Activated CD4-positive, CD25-positive, alpha-beta regulatory T cell (primary cell): ENCODE results near the gene GRAP.

Source experiments
- DNase-seq, 4 experiments: peaks; one replicate each; lab custom pipeline; 2025; lab: John Stamatoyannopoulos, UW

GRAP gene

DNA sequence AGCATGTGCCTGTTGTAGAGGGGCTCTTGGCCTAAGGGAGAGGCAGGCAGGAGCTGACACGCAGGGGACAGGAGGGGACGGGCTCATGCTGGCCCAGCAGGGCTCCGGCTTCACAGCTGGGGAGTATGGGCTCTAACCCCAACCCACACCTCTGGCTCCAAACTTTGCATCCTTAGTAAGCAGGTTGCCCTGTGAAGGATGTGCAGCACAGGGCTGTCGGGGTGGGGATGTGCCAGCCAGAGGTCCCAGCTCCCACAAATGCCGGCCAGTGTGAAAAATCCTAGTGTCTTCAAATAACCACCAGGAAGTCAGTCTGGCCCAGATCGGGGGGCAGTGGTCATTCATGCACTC lies 28.2 kb downstream of the GRAP start:
- DNase-seq: no peak

DNA sequence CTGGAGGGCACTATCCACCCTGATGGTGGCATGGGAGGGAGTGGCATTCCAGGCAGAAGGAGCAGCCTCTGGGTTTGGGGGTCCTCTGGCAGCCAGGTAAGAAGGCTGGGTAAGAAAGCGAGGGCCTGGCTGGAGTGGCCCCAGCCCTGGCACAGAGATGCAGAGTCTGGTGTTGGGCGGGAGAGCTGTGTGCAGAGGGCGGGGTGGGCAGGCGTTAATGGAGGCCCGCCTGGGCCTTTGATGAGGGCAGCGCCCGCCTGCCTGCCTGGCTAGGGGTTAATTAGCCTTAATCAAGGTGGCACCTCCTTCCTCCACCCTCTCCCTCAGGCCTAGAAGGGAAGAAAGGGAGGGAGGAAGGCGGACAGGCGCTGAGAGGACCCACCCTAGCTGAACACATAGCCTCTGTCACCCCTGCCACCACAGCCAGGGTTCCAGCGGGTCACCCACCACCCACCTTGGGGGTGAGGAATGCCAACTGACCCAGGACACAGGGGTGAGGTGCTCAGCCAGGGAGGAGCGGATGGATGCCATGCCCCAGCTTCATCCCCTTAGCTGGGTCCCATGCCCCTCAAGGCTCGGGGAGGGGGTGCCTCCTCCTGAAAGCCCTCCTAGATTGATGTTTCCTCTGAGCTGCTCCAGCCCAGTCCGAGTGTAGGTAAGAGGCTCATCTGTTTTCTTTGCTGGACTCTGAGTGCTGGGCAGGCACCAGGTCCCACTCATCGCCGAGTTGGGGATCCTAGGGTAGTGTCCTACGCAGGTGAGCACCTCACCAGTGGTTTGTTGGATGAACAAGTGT lies 28.8 kb downstream of the GRAP start:
- DNase-seq: no peak

DNA sequence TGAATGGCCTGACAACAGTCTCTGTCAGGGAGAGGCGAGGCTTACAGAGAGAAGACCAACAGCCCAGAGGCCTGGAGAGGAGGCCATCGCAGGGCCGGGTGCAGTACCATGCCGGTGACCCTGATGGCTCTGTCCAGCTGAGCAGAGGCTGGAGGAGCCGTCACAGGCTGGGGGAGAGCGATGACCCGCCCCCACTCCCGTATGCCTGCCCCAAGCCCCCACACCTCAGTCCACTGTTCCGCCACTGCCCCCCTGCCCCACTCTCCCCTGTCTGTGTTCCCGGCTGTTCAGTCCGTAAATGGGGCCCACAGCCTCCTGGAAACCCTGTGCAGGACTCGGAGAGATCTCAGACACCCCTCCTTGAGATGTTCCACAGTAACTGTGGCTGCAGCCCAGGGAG lies 29.4 kb downstream of the GRAP start:
- DNase-seq: no peak

DNA sequence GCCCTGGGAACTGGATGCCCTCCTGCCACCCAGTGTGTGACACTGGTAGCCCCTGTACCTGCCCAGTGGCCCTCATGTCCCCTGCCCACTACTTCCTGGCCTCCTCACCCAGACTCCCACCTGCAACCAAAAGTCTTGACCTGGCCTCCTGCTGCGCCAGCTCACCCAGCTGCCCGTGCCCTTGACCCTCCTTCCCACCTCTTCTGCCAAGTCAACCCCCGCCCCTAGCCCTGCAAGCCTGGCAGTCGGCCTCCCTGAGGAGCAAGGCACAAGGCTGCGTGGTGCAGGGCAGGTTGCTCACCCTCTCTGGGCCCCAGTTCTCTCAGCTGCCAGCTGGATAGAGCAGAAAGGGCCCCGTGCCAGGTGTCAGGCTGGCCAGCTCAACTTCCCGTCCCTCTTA lies 29.9 kb downstream of the GRAP start:
- DNase-seq: no peak

DNA sequence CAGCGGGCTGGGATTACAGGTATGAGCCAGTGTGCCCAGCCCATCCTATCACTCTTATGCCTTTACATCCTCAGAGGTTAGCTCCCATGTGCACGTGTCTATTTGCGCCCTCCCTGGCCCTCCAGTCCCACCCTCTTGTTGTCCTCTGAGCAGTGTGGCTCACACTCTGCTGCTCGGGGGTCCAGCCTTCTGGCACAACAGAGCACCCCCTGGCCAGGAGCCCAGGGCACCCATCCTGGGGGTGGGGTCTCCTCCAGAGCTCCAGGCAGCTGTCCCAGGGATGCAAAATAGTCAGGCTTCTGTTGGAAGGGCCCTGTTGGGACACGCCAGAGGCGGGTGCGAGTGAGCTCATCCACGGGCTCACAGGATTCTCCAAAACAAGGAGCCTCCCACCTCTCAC lies 30.5 kb downstream of the GRAP start:
- DNase-seq: no peak

DNA sequence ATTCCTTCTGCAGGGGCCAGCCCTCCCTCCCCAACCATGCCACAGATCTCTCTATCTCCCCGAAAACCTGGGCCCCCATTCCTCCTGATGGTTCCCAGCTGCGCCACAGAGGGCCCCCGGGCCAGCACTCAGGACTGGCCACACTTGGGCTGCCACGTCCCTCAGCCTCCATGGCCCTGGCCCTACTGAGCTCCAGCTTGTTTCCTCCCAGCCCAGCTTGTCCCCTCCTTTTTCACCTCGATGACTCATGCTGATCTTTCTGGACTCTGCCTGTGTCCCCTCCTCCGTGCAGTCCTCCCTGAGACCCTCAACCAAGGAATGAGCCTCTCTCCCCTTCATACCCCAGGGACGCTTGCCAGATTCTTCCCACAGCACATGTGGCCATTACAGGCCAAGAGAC lies 31.3 kb downstream of the GRAP start:
- DNase-seq: no peak

DNA sequence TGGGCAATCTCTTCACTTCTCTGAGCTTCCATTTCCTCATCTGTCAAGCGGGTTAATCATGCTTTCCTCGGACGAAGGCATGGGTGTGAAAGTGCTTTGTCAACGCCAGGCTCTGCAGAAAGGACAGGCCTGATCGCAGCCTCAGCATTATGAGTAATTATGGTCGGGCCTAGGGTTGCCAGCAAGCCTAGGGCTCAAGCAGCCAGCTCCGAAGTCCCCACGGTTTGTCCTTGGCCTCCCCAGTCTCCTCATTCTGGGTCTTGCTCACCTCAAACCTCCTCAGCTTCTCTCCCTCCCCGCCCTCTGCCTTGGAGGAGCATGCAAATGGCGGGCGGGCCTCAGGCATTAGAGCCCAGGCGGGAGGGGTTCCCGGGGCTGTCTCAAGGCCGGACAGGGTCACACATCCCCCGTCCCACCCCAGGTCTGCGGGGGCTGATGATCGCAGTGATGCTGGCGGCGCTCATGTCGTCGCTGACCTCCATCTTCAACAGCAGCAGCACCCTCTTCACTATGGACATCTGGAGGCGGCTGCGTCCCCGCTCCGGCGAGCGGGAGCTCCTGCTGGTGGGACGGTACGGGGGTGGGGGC lies 32.0 kb downstream of the GRAP start:
- DNase-seq: no peak

DNA sequence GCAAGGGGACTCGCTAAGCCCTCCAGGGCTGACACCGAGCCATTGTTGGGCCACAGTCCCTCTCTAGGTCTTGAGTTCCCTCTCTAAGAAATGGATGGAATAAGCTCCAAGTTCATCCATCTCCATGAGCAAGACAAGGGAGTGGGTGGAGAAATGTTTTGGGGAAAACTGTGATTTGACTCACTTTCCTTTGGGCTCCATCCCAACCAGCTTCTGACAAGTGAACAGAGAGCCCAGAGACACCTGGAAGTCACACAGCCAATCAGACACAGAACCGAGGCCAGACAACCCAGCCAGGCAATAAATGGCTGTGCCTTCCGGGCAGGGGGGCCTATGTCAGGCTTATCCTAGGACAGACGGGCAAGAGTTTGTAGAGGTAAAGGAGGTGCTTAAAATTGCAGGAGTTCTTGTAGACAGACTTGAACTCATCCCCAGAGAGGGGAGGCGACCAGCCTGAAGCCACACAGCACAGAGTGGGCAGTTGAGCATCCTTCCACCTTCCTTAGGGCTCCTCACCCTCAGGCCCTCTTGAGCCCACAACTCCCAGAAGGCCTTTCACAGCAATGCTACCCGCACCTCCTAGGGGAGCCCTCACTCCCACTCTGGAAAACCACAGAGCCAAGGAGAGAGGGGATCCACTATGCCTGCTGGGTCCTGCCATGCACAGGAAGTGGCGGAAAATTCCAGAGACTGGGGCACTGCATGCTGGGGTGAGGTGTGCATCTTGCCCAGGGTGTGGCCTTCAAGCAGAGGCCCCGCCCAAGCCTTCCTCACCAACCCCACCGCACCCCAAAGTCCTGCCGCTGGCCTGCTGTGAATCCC lies 32.7 kb downstream of the GRAP start:
- no peak for DNase-seq

DNA sequence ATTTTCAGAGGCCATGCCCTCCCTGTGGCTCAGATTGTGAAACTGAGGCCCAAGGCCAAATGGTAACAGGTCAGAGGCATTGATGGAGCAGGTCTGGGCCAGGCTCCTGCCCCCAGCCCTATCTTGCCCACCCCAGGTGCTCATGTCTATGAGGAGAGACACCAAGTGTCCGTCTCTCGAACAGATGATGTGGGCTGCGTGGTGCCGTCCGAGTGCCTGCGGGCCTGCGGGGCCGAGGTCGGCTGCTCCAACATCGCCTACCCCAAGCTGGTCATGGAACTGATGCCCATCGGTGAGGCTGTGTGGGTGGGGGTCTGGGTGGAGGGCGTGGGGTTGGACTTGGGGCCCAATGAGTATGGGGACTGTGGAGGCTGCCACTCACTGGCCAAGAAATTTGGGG lies 33.5 kb downstream of the GRAP start:
- DNase-seq: no peak

DNA sequence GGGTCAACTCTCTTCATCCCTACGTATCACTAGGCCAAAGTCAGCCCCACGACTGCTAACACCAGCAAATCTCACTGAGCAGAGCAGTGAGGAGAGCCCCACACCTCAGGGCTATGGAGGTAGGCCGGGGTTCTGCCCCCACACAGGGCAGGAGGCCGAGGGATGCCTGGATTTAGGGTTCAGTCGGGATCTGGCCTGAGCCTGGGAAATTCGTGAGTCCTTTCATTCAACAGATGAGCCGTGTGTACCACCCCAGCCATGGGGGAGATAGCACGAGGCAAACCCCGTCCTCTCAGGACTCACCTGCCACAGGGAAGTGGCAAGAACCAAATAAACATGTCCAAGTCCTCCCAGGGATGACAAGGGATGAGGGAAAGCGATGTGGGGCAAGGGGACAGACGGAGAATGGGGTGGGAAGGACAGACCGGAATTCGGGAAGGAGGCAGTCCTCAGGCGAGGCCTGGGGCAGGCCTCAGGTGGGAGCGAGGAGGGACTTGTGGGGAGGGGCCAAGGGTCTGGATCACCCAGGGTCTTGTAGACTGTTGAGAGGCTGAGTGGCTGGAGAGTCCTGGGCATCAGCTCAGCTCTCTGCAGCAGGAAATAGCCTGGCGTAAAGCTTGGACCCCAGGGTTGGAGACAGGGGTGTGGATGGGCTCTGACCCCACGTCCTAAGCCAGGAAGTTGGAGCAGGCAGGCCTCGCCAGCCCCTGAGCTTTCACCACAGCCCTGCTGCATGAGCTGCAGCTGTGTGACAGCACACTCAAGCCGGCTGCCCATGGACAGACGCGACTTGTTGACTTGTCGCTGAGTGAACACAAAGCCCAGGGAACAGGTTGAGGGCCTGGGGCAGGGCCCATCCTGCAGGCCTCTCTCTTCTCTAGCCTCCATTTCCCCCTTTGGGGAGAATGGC lies 34.3 kb downstream of the GRAP start:
- DNase-seq: no peak

DNA sequence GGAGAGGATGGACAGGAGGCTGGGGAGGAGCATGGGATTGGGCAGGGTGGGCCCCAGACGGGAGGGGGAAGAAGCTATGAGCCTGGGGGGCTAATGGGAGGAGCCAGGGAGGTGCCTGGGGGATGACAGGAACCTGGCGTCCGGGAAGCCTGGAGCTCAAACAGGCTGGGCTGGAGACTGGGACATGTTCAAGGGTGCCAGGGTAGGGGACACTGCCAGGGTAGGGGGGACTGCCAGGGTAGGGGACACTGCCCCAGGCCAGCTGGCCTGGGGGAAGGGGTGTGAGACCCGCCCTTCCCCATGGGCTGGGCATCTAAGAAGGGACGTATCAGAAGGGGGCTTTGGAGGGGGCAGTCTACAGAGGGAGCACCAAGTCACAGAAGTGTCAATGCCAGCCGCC lies 35.2 kb downstream of the GRAP start:
- DNase-seq: no peak

DNA sequence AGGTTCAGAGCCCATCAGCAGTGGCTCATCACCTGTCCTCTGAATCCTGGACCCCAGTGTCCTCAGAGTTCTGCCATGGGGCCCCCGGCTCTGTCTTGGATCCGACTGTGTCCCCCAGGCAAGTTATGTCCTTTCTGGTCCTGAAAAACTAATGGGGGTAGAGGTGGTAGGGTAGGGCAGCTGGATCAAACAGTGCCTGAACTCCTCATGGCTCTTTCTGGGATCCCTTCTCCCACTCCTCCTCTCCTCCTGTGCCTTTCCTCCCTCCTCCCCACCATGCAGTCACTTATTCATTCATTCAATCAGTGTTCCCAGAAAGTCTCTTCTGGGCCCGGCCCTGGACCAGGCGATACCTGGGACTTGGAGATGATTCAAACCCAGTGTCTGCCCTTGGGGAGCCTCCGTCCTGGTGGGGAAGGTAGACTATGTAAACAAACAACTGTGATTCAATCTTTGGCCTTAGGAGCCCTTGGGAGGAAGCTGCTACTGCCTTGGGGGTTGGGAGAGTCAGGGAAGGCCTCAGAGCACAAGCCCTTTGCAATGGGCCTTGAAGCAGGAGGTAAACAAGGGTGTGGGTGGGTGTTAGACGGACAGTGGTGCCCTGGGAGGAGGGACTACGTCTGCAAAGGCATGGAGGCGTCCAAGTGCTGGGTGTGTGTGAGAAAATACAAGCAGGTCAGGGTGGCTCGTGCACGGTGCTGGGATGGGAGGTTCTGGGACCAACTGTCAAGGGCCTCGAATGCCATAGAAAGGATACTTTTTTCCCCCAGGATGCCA lies 35.8 kb downstream of the GRAP start:
- DNase-seq: no peak

DNA sequence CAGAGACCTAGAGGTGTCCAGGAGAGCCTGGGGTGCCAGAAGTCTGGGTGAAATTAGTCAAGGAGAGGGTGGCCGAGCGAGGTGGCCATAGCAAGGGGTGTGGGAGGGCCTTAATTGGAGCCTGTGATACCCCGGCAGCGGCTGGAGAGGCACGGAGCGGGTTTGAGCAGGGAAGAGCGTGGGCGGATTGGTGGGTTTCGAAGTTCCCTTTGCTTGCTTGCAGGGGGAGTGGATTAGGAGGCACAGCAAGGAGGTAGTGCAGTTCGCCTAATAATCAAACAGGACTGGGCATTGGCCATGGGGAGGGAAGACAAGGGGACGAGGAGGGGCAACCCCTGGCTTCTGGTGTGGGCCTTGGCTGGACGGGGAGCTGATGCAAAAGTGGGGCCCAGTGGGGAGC lies 36.8 kb downstream of the GRAP start:
- no peak for DNase-seq

DNA sequence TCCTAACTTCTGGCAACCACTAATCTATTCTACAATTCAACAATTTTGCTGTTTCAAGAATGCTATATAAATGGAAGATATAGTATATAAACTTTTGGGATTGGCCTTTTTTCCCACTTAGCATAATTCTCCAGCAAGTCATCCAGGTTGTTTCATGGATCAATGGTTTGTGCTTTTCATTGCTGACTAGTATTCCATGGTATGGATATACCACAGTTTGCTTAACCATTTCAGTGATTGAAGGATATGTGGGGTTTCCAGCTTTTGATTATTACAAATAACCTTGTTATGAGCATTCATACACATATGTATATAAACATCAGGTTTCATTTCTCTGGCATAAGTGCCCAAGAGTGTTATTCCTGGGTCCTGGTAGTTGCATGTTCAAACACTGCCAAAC lies 40.1 kb downstream of the GRAP start:
- DNase-seq: no peak

DNA sequence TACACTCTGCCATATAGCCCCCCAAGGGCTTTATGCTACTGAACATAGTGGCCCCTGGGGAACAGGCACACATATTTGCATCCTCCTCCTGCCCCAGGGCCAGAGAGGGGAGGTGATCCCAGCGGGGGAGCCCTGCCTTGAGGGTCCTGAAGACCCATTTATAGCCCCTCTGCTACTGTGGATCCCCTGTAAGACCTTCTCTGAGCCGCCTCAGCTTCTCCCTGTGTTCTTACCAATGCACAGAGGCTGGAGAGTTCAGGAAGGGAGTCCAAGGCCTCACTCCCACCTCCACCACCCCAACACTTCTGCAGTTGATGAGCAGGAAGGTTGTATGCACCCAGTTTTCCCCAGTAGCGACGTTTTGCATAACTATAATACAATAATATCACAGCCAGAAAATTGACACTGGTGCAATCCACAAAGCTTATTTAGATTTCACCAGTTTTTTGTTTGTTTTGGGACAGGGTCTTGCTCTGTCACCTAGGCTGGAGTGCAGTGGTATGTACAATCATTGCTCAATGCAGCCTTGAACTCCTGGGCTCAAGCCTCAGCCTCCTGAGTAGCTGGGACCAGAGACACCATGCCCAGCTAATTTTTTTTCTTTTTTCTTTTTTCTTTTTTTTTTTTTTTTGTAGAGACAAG lies 40.8 kb downstream of the GRAP start:
- DNase-seq: no peak

DNA sequence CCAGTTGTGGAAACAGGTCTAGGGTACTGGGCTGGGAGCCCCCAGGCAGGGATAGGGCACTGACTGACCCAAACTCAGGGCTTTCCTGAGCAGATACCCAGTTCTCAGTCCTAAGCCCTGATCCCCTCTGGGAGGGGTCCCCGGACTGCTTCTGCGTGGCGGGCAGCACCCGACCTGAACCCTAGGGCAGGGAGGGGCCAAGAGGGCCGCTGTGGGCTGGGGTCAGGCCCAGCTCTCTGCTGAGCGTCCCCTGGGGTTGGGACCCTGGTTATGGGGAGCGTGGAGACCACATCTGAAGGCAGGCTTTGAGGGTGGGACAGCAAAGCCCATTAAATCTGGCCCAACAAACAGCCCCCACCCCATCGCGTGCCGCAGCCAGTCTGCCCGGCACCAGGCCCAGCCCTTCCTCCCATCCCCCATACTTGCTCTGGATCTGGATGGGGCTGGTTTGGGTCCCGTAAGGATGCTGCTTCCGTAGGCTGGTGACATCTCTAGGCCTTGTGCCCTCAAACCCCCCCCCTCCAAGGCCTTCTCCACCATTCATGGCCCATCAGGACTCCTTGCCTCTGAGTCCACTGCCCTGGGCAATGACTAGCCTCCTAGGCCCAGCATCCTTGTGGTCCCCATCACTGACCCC lies 41.5 kb downstream of the GRAP start:
- no peak for DNase-seq

DNA sequence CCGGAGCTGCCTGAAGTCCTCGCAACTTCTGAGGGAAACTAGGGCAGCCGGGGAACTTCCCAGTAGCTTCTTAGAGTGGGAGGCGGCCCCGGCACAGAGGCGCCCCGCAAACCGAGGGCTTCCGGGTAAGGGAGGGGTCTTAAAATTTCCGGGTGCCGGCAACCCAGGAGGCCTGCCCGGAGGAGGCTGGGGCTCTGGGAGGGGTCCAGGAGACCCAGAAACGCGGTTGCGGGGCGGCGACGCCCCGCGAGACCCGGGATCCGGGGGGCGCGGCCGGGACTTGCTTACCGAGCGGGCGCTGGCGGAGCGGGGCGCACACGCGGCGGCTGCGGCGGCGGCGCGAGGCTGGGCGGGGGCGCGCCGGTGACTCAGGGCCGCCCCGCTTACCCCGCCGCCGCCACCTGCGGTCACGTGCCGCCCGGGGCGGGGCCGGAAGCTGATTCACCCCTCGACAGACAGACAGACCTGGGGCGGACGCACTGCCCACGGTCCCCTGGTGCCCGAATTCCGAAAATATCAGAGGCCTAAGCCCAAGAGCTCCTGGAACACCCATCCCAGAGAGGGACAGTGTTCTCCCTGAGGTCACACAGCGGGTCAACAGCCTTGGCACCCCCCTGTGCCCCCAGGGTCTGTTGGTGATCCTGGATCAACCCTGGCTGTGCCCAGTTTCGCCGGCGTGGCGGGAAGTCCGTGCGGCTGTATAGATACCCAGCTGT lies 42.2 kb downstream of the GRAP start, which contains the start of gene FAM83G:
FAM83G (minus strand) TSS at position 344 of the 716 bp plus-strand sequence. CDS start 723 bp downstream, outside the sequence.
- peak; percentile 80 to 85 (median 84) for DNase-seq

DNA sequence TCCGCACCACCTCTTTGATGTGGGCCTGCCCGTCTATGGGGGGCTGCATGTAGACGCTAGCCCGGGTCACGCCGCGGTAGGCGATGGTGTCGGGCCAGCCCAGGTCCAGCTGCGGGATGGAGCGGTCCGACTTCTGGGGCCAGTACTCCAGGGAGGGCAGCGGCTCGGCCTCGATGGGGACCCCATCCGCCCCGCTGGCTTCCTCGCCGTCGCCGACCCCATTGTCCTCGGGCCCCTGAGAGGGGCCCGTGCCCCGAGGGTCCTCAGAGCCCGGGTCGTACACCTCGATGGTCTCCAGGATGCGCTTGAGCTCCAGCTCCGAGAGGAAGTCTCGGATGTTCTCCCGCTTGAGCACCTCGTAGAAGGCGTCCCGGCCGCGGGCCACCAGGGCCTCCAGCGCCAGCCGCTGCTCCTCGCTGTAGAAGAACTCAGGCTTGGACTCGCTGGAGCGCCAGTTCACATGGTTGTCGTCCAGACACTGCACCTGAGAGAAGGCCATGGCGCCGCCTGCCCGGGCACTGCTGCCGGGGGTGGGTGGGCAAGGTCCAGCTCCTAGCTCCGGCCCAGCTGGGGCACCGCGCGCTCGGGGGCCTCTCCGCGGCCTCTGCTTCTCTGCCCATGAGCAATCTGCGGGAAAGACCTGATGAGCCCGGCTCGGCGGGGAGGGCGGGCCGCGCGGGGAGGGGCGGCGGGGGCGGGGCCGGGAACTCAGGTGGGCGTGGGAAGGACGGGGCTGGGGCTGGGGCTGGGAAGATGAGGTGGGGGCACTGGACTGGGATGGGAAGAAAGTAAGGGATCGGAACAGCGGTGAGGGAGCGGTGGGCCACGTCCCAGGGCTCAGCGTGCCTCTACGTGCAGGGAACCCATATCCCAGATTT lies 43.0 kb downstream of the GRAP start:
- peak in 2 of 4 experiments; percentile 13 to 29 for DNase-seq
